ENCODE measurements around the gene RYR1. TPM values are rescaled to one million over a fixed set of nuclear protein-coding genes. Genes with fewer than 3 reads are reported as not detected.

The RYR1 gene
- total RNA-seq, 6 experiments from 2014 or later, result not detected

- Mint-ChIP-seq H3K27ac (no peak overlapping the region), H3K4me1 (ENCODE audit: low read depth) (peaks cover 21% of the 10 kb centered on the region), H3K36me3 (ENCODE audit: low read depth) (peaks cover 29% of the 10 kb centered on the region), H3K4me3 (no peak overlapping the region), H3K27me3 (ENCODE audit: insufficient read depth) (peaks cover 15% of the 10 kb centered on the region), H3K9me3 (no peaks in the 10 kb centered on the region)
- DNase-seq, result no peak
- TF ChIP-seq, protein P1, sequence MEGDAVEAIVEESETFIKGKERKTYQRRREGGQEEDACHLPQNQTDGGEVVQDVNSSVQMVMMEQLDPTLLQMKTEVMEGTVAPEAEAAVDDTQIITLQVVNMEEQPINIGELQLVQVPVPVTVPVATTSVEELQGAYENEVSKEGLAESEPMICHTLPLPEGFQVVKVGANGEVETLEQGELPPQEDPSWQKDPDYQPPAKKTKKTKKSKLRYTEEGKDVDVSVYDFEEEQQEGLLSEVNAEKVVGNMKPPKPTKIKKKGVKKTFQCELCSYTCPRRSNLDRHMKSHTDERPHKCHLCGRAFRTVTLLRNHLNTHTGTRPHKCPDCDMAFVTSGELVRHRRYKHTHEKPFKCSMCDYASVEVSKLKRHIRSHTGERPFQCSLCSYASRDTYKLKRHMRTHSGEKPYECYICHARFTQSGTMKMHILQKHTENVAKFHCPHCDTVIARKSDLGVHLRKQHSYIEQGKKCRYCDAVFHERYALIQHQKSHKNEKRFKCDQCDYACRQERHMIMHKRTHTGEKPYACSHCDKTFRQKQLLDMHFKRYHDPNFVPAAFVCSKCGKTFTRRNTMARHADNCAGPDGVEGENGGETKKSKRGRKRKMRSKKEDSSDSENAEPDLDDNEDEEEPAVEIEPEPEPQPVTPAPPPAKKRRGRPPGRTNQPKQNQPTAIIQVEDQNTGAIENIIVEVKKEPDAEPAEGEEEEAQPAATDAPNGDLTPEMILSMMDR (IDR thresholded peaks at IDR 0.05), result no peak
Measured at GRCh38 chr19:38385804-38386257, 47.7 kb upstream of the RYR1 start.

DNA sequence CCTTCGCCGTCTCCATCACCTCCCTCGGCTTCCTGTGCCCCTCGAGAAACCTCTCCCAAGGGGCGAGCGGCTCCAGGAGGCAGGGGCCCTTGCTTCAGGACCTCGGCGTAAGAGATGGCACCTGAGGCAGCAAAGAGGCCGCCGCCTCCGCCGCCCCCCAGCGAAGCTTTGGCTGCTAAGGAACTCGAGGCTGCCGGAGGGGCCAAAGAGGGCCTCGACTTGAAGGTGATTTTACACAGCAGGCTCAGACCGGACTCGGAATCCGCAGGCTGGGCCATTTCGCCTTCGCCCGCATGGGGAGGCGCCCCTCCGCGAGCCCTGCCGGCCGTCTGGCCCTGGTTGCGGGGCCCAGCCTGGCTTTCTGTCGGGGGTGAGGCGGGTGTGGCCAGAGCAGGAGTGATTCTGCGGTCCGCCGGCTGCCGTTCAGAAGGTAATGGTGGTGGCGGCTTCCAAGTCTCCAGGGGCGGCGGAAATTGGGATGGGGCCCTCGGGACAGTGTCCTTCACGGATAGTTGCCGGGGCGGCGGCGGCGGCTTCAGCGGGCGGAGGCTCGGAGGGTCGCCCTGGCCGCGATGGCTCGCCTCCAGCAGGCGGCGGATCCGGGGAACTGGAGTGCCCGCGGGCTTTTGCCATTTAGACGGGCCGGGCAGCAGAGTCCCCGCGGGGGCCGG is 47.1 kb upstream of the RYR1 start:
- H3K4me3 Mint-ChIP-seq, result no peak overlapping the region
- H3K27ac Mint-ChIP-seq, result no peak overlapping the region
- TF ChIP-seq, protein P1 (IDR thresholded peaks at IDR 0.05), result no peak
- H3K4me1 Mint-ChIP-seq (ENCODE audit: low read depth), result peaks cover 27% of the 10 kb centered on the region
- peaks cover 15% of the 10 kb centered on the region for H3K27me3 Mint-ChIP-seq (ENCODE audit: insufficient read depth)
- DNase-seq, result no peak
- H3K36me3 Mint-ChIP-seq (ENCODE audit: low read depth), result peaks cover 35% of the 10 kb centered on the region
- H3K9me3 Mint-ChIP-seq, result no peaks in the 10 kb centered on the region

DNA sequence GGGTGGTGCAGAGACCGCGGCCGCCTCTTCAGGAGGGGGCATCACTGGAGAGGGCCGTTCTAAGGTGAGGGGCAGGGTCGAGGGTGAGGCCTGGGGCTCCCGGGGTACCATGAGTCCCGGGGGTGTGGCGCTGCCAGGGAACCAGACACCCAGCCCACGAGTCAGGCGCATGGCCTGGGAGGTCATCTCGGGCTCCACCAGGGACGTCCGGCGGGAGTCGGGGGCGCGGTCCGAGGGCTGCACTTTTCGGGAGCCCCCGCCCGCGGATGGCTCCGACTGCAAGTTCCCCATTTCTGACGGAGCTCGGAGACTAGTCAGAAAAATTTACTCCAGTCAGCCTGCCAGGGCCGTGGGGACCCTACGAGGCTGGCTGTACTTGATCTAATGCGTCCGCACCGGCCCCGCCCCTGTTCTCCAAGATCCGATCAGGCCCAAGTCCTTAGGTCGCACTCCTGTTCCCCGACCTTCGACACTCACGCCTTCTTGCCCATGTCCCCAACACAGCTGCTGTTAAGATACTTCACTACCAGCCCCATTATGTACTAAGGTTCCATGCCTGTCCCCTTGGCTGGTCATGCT is 46.4 kb upstream of the RYR1 start:
- peak overlapping the region; percentile 83 for H3K27ac Mint-ChIP-seq

GRCh38 chr19:38387550-38388348 is 45.7 kb upstream of the RYR1 start, which contains the start of gene GGN:
TSS of gene GGN (minus strand) at chr19:38388034. CDS start at chr19:38387261, 773 bp downstream.
- TF ChIP-seq, protein P1 (IDR thresholded peaks at IDR 0.05), result no peak
- Mint-ChIP-seq H3K9me3 (no peaks in the 10 kb centered on the region), H3K27me3 (ENCODE audit: insufficient read depth) (peaks cover 15% of the 10 kb centered on the region), H3K4me3 (peak within 1 kb of the TSS; percentile 97), H3K4me1 (ENCODE audit: low read depth) (peaks cover 40% of the 10 kb centered on the region), H3K27ac (peak within 1 kb of the TSS; percentile 99), H3K36me3 (ENCODE audit: low read depth) (peaks cover 30% of the 10 kb centered on the region)
- DNase-seq, result peak; percentile 90

More for the DNA sequence above, 46.4 kb upstream of the RYR1 start:
- DNase-seq, result no peak
- Mint-ChIP-seq H3K36me3 (ENCODE audit: low read depth) (peaks cover 30% of the 10 kb centered on the region), H3K4me1 (ENCODE audit: low read depth) (peaks cover 33% of the 10 kb centered on the region), H3K27me3 (ENCODE audit: insufficient read depth) (peaks cover 15% of the 10 kb centered on the region), H3K9me3 (no peaks in the 10 kb centered on the region), H3K4me3 (peak overlapping the region; percentile 89)
- TF ChIP-seq, protein P1 (IDR thresholded peaks at IDR 0.05), result no peak

- TF ChIP-seq, protein P1 (IDR thresholded peaks at IDR 0.05), result no peak
- DNase-seq, result no peak
- H3K4me3 Mint-ChIP-seq, result peak within 1 kb of the TSS; percentile 97
Measured at GRCh38 chr19:38388349-38389100, 45.0 kb upstream of the RYR1 start, which contains the start of gene SPRED3. TSS of gene SPRED3 (plus strand) at chr19:38388697. CDS start at chr19:38390303, 1,606 bp downstream.

More at GRCh38 chr19:38388349-38389100, 45.0 kb upstream of the RYR1 start, which contains the start of gene SPRED3:
- Mint-ChIP-seq H3K36me3 (ENCODE audit: low read depth) (peaks cover 30% of the 10 kb centered on the region), H3K27ac (peak within 1 kb of the TSS; percentile 99), H3K4me1 (ENCODE audit: low read depth) (peaks cover 45% of the 10 kb centered on the region), H3K27me3 (ENCODE audit: insufficient read depth) (peaks cover 15% of the 10 kb centered on the region), H3K9me3 (no peaks in the 10 kb centered on the region)

Data from HFFc6 (cell line).